ENCODE data around the gene CYP4F8. TPM values are rescaled to one million over a fixed set of nuclear protein-coding genes. Genes with fewer than 3 reads are reported as not detected.

The CYP4F8 gene
- total RNA-seq, 1 experiment from 2014 or later = not detected

DNA sequence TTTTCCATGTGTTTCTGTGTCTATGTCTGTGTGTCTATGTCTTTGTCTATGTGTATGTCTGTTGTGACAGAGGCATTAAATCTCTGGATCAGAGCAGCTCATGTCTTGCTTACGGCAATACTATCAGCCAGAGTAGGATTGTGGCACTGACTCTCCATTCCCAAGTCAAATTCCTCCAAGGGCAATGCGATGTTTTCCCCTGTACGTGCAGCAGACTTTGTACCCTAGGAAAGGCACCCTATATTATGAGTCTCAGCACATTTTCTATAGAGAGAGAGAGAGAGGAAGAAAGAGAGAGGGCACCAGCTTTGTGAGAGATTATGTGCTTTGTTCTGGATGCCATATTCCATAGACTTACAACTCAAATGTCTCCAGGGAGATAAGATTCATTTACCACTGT lies 36.8 kb downstream of the CYP4F8 start:
- no peaks in the 10 kb centered on the region for H3K4me1 ChIP-seq (ENCODE audit: insufficient read depth, low read length)
- Mint-ChIP-seq H3K27ac (no peak overlapping the region), H3K4me3 (no peak overlapping the region; a peak in 1 of 5 replicates), H3K36me3 (ENCODE audit: insufficient read depth in 1 of 3, low read depth in 3 of 3) (peaks cover 4 to 46% (median 13%) of the 10 kb centered on the region in 3 experiments; a peak in 6 of 7 replicates), H3K4me1 (no peaks in the 10 kb centered on the region), H3K9me3 (peaks cover 94 to 96% of the 10 kb centered on the region in 2 experiments), H3K27me3 (ENCODE audit: low read depth) (no peaks in the 10 kb centered on the region; the same call in 1 of the 2 replicates)
- H2BK120ac ChIP-seq (ENCODE audit: low read depth, low read length, poor library complexity, severe bottlenecking) = no peak overlapping the region
- no peak overlapping the region for H4K5ac ChIP-seq (ENCODE audit: insufficient read length, low read depth, low read length)
- no peak overlapping the region for H4K91ac ChIP-seq (ENCODE audit: insufficient read length, low read depth, low read length)
- no peaks in the 10 kb centered on the region for H3K23me2 ChIP-seq (ENCODE audit: insufficient read length, low read depth, low read length, poor library complexity, severe bottlenecking)
- no peaks in the 10 kb centered on the region for H3K79me1 ChIP-seq (ENCODE audit: insufficient read depth, low read depth, low read length, poor library complexity, severe bottlenecking)
- no peak overlapping the region for H4K8ac ChIP-seq (replicated peaks; ENCODE audit: insufficient read length, low read depth, low read length)
- no peak overlapping the region for H2BK12ac ChIP-seq (ENCODE audit: insufficient read length, low read depth, low read length)
- no peak overlapping the region for H2BK15ac ChIP-seq (ENCODE audit: low read depth, low read length)
- no peak overlapping the region for H3K27ac ChIP-seq (ENCODE audit: insufficient read length, low read depth, low read length)
- H2BK20ac ChIP-seq (ENCODE audit: low read depth, low read length, poor library complexity, severe bottlenecking) = no peak overlapping the region
- no peaks in the 10 kb centered on the region for H3K79me2 ChIP-seq (ENCODE audit: insufficient read depth, low read length)
- no peak overlapping the region for H2BK5ac ChIP-seq (ENCODE audit: insufficient read length, low read length)
- no peaks in the 10 kb centered on the region for H3K27me3 ChIP-seq (ENCODE audit: insufficient read depth, low read length)
- no peak overlapping the region for H3K18ac ChIP-seq (ENCODE audit: insufficient read length, low read depth, low read length)
- no peak overlapping the region for H3K23ac ChIP-seq (ENCODE audit: insufficient read length, low read depth, low read length)
- no peak overlapping the region for H3T11ph ChIP-seq (ENCODE audit: low read length)
- no peak for DNase-seq
- TF ChIP-seq, protein P1, sequence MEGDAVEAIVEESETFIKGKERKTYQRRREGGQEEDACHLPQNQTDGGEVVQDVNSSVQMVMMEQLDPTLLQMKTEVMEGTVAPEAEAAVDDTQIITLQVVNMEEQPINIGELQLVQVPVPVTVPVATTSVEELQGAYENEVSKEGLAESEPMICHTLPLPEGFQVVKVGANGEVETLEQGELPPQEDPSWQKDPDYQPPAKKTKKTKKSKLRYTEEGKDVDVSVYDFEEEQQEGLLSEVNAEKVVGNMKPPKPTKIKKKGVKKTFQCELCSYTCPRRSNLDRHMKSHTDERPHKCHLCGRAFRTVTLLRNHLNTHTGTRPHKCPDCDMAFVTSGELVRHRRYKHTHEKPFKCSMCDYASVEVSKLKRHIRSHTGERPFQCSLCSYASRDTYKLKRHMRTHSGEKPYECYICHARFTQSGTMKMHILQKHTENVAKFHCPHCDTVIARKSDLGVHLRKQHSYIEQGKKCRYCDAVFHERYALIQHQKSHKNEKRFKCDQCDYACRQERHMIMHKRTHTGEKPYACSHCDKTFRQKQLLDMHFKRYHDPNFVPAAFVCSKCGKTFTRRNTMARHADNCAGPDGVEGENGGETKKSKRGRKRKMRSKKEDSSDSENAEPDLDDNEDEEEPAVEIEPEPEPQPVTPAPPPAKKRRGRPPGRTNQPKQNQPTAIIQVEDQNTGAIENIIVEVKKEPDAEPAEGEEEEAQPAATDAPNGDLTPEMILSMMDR (conservative IDR thresholded peaks at IDR 0.05) = no peak
- peaks cover 89% of the 10 kb centered on the region for H3K9me3 ChIP-seq (ENCODE audit: control insufficient read depth, low read depth, low read length)
- WGBS (ENCODE audit: extremely low coverage, insufficient read length, low lambda C conversion rate) = no CpG with 5 or more reads among the region's 3 CpGs
- no peak overlapping the region for H3K4ac ChIP-seq (ENCODE audit: low read depth, low read length)
- H3K9ac ChIP-seq (ENCODE audit: extremely low read depth, insufficient read length, low read length) = no peak overlapping the region
- H3K56ac ChIP-seq (ENCODE audit: insufficient read length, low read depth, low read length) = no peak overlapping the region
- H3K4me2 ChIP-seq (ENCODE audit: insufficient read depth, insufficient read length, low read length) = no peak overlapping the region
- no peak overlapping the region for H3K14ac ChIP-seq (ENCODE audit: insufficient read depth, low read length)
- no peak overlapping the region for H2AFZ ChIP-seq (ENCODE audit: low read length)
- H2AK5ac ChIP-seq (ENCODE audit: insufficient read length, low read length) = no peak overlapping the region
- no peaks in the 10 kb centered on the region for H4K20me1 ChIP-seq (ENCODE audit: control insufficient read depth, insufficient read depth, insufficient read length)

All from H9 (cell line).